GOT3 (cell line): ENCODE results near the gene TBX15.

Source experiments
- DNase-seq: peaks from one replicate; lab custom pipeline; 2025; ENCODE audit warnings: mixed read lengths; lab: John Stamatoyannopoulos, UW

TBX15 gene

DNA sequence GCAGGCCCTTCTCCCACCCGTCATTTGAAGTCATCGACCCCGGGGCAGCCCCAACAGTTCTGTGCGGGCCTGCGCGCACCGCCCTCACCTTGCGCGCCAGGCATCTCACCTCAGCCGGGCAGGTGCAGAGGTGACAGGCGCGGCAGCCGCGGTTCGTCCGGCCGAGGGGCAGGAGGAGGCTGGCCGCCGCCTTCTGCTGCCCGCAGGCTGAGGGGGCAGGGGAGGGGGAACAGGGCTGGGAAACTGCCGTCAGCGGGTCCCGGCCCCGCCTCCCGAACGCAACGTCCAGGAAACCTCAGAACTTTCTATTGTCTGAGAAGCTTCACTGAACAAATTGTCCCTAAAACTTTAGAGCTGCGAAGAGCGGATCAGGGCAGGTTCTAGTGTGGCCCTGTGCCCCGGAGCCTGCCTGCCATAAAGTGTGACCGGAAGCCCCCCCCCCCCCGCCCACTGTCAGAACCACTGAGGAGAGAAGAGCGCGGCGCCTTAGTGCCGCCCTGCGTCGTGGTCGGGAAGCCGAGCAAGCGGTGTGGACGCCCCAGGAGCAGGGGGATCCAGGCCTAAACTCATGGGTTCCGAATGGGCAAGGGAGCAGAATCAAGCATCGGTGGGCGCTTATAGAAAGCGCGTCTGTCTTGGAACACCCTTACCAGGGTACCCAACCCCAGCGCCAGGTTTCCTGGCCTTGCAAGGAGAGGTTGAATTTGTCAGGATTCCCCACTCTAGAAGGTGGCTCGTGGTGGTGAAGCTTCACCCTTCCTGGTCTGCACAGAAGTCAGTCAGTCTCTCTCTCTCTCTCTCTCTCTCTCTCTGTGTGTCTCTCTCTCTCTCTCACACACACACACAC lies 13.3 kb upstream of the TBX15 start:
- no peak for DNase-seq

DNA sequence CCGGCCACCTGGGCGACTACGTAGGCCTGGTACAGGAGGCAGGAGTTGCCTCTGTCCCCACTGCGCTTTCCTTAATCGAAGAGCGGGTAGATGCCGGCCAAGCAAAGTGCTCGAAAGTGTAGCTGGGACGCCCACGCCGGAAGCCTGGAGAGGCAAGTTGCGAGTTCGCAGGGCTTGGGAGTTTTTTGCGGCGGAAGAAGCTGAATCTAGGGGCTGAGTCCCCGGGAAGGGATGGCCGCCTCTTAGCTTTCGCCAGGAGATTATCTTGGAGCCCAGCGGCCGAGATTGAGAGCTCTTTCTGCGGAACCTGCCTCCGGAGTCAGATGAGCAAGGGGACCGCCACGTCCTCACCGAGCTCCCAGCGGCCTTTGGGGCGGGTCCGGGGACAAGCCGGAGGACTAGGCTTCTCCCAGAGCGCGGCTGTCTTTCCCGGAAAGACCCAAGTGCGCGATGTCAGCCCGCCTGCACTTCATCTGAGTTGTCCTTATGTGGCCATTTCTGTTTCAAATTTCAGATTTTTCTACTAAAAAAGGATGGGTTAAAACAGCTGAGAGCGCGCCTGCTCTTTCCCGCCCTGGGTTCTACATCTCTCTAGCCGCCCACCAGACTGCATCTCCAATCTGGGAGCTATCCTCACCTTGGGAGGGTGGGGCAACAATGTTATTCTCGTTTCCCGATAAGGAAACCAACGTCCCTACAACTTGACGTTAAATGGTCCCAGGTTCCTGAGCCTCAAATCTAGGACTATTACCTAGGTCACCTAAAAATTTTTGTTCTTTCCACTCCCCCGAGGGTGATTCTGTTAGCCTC lies 12.4 kb upstream of the TBX15 start:
- DNase-seq, result no peak

DNA sequence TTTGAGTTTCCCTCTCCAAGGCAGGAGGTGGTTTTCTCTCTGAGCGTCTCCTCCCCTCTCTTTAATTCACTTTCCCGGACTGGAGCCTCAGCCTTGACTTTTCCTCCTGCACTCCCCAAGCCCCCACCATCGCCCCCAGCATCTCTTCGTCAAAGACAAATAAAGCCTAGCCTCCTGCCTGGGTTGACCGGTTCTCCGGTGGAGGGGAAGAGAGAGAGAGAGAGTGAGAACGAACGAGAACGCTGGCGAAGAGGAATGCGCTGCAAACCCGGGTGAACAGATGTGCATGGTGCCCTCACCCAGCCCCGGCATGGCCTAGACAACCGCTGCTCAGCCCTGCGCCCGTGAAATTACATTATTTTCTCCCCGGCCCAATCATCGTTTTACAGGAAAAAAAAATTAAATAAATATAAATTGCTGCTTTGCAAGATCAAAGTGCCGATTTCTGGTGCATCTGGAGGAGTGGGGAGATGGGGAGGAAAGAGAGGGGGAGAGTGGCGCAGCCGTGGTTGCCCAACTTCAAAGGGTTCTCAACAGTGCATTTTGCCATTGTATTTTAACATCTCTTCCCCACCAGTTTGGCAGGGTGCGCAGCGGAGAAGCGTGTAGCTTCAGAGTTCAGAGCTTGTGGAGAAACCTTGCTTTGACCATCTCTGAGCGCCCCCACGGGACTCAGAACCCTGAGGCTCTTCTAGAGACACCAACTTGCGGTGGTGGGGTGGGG lies 11.4 kb upstream of the TBX15 start:
- no peak for DNase-seq

DNA sequence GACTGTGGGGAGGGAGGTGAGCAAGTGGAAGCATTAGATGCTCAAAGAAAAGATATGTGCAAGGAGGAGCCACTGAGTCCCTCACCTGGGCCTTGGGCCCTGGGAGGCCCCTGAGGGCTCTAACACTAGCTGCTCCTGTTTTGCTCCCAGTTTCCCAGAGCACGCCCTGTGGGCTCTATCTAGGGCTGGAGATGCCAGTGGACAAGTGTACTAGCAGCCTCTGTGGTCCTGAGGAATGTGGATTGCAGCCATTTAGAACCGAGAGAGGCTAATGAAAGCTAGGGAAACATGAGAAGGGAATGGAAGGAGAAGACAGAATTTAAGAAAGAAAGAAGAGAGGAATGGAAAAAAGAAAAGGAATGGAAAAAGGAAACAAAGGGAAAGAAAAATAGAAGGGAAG lies 10.0 kb upstream of the TBX15 start:
- no peak for DNase-seq

DNA sequence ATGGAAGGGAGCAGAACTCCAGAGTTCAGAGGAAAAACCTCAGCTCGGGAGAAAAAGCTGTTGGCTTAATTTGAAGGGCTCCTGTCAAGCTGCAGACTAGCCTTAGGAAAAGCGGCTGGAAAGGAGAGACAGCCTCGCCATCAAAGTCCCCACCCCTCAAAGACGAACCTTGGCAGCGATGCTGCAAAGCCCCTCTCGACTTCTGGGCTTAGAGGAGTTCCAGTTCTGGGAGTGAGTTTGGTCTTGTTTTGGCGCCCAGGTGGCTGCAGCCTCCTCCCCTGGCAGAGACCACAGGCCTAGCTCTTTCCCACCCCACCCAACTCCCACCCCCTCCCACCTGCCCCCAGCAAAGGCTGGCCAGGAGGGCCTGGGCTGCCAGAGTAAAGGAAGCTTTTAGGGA lies 9.1 kb upstream of the TBX15 start:
- no peak for DNase-seq

DNA sequence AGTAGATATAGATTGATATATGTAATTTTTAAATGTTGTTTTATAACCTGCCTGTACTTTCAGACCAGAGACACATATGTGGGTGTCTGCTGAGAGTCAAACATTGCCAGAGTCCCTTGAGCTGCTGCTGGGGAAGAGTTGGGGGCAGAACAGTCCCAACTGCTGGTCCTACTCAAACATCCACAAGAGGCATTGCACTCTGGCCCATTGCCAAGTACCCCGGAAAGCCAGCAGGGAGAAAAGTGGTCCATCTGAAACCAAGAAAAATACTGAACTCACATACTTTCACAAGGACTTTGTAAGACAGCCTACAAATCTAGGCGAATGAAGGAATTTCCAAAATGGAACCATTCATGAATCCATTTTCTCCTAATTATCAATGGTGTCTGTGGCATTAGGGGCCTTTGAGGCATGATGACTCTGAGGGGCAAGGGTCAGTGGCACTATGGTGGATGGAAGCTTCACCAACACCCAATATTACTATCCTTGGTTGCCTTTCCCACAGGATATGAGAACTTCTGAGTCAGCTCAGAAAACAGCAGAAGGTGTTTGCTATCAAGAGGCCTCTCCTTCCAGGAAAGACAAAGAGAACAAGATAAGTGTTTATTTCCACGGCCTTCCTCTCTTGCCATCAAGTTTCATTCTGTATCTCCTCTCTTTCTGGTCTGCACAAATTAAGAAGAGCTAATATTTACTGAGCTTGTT lies 7.3 kb upstream of the TBX15 start:
- no peak for DNase-seq

DNA sequence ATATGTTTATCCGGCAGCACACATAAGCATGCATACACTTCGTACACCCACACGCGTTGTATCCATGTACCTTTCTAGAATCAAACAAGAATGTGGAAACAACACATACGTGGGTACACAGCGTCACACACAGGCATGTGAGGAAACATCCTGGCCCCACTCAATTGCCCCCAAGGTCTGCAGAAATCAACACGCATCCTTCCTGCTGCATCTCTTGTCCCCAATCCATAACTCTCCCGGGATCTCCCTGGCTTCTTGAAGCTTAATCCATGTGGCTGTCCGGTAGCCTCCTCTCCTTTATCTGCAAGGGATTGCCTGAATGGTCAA lies 5.5 kb upstream of the TBX15 start:
- no peak for DNase-seq

DNA sequence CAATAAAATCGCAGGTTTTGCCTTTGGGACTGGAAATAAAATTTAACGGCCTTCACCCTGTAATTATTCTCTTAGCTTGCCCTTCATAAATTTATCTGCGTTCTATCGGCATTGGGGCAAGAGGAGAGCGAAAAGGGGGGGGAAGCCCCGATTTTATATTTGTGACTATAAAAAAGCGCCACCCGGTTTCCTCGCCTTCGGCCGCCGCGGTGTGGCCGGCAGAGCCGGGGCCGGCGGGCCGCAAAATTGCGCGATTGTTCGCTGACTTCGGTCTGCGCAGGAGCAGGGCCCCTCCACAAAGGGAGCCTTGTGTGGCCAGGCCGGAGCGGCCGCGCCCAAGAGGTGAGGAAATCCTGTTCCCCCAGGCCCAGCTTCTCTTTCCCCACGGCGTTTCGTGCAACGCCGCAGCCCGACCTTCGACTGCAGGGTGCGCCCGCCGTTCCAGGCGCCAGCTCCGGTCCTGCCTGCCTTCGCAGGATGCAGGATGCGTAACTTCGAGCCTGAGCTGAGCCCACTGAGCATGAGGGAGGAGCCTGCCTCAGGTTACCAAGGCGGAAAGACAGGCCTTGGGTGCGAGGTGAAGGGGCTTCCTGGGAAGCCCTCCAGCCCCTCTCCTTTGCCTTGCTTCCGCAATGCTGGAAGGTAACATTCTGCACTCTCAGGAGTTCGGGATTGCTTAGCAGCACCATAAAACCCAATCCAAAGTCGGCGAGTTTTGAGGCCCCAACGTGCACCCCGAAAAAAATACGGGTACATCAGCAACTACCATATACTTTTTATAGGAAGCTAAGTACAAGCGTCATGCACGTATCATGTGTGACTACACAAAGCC lies 4.9 kb upstream of the TBX15 start:
- no peak for DNase-seq

DNA sequence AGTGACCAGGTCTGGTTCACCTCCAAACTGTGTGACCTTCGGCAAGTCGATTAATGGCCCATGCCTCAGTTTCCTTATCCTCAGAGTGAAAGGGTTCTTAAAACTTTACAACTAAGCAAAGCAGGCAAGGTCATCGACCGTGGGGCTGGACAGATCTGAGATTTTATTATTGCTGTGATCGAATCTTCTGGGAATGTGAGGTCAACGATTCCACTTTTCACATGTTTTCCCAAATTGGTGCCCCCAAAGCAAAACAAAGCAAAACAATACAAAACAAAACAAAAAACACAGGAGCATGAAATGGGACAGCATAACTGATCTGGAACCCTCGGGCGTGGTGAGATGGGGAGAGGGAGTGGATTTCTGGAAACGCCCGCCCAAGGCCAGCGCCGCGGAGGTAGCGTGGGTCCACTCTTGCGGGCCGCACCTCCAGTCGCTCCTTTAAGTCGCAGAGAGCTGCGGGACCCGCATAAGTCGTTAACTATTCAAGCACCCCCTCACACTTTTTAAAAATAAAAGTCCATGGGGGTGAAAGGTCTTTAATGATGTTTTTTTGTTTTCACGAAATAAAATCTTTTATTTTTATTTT lies 4.2 kb upstream of the TBX15 start:
- DNase-seq, result no peak

DNA sequence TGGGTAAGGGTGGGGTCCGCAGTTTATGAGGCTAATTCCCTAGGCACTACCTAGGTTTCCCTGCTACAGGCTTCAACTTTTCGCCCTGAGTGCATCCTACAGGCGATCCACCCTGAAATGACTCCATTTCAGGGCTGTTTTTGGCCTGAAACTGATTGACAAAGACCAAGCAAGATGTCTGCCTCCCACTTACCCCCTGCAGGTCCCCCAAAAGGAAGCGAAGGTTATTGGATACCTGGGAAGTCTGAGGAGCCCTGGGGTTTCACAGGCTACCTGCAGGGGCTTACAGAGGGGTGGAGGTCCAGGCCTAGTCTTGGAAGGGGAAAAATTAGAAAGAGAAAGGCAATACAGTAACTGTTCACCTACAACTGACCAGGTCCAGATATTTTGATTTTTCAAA lies 3.3 kb upstream of the TBX15 start:
- no peak for DNase-seq

DNA sequence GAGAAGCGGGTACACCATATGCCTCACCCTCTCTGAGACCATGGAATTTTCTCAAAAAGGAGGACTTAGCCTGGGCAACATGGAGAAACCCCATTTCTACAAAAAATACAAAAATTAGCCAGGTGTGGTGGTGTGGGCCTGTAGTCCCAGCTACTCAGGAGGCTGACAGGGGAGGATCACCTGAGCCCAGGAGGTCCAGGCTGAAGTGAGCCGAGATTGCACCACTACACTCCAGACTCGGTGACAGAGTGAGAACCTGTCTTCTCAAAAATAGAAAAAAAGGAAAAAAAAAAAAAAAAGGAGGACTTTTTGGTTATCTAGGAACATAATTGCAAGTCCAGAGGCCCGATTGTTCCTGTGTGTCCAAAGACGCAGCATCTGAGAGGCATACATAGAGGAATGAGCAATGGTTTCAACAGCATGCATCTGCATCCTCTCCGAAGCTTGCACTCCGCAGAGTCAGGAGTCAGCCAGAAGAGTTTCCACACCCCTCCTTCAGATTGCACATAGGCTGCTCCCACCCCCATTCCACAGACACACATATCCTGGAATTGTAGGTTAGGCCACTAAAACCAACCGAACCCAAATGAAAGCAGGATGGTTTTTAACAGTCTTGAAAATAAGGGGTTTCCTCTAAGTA lies 2.5 kb upstream of the TBX15 start:
- no peak for DNase-seq

DNA sequence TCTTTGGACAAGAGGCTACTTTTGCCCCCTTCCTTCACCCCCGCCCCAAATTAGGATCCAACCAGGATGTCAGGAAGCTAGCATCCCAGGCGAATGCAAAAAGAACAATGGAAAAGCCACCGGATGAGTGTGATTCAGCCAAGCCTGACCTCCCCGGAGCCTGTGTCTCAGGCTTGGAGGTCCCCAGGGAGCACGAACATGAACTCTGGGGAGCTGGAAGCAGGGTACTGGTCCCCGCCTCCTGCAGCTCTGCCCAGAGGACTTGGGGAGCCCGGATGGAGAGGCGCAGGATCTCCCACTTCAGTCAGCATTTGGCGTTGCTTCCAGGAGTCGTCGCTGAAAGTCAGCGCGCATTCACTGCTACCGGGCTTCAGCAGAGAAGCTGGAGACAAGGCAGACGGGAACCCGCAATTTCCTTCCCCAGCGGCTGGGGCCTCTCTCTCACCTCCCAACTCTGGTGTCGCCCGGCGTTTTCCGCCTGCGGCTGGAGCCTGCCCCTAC lies 1.8 kb upstream of the TBX15 start:
- no peak for DNase-seq

DNA sequence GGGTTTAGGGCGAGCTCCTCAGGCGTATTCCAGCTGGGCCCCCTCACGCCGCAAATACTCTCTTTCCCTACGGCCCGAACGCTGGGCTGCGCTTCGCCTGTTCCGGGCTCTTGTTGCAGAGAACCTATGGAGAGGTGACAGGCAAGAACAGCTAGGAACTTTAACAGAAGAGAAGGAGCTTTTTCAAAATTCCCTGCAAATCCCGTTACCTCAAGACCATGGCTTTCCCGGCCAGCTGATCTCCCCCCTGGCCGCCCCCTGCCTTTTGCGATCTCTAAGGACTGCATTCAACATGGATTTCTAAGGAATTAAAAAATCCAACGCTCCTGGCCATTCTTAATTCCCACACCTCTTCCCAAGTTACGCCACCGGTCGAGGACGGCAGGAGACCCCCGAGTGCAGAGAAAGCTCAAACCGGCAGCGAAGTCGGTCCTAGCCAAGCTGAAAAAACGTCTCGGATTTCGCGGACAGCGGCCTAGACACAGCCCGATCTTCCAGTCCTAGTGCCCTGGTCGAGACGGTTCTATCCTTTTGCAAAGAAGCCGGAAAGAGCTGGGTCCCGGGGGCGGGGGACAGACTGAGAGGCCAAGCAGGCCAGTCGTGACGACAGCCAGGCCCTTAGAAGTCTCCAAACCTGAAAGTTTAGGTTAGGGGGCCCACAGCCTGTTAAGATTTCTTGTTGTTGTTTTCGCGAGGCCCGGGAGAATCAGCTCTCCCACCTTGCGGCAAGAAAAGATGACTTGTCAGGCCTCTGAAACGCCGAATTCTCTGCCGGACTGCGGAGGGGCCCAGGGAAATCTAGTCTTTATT lies 1.1 kb upstream of the TBX15 start:
- DNase-seq, result no peak

DNA sequence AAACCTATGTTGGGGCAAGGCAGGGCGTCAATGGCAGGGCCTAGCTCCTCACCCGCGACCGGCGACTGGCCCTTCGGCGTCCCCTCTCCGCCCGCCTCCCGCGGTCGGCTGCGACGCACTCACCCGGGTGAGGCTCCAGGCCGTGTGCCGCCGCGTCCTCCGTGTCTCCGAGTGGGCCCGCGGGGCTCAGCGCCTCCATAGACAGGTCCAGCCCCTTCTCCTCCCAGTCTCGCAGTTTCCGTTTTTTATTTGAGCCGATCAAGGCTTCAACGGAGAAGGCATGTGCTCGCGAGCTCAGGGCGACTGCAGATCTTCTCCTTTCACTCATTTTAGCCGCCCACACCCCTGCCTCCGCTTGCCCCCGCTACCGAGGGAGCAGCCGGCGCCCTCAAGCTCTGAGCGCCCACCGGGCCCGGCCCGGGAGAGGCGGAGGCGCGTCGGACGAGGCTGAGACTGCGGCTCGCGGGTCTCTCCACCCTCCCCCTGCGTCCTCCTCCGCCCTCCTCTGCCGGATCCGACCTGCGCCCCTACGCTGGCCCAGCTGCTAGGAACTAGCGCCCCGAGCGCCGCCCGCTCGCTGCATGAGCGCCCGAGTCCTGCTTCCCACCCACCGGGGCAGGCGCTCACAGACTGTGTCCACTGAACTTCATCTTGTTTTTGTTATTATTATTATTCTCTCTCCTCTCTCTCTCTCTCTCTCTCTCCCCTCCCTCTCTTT lies 516 bp downstream of the TBX15 start:
- DNase-seq, result no peak

DNA sequence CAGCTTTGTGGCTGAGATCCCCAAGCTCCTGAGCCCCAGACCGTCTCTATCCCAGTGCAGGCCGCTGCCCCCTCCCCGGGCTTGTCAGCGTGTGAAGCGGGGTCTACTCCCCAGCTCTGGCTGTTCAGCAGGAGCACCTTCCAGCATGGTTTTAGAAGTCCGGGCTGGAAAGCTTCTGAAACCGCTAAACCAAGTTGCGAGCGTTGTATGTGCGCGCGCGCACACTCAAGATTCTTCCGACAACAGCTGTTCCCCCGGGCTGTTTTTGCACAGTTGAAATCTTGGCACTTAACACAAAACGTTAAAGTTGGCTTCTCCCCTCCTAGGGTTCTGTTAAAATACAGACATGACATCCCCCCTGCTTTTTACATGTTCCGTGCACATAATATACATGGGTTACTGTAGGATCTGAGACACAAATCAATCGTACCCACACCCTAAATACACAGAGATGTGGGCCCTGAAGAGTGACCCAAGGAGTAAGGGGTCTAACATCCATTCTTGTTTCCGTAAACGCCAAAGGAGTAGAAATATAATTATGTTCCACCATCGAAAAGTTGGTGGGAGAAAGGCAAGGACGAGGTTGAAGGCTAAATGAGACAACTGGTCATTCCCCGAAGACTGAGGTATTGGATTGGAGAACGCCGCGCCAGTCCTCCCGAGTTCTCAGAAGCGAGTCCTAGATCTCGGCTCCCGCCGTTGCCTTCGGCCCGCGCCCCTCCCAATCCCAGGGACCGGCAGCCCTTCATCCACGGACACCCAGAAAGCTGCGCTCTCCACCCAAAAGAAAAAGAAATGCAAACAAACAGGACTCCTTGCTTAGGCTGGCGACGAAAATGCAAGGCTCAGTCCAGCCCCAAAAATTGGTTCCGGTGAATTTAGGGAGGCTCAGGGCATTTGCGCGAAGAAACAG lies 1.3 kb downstream of the TBX15 start:
- DNase-seq, result no peak

DNA sequence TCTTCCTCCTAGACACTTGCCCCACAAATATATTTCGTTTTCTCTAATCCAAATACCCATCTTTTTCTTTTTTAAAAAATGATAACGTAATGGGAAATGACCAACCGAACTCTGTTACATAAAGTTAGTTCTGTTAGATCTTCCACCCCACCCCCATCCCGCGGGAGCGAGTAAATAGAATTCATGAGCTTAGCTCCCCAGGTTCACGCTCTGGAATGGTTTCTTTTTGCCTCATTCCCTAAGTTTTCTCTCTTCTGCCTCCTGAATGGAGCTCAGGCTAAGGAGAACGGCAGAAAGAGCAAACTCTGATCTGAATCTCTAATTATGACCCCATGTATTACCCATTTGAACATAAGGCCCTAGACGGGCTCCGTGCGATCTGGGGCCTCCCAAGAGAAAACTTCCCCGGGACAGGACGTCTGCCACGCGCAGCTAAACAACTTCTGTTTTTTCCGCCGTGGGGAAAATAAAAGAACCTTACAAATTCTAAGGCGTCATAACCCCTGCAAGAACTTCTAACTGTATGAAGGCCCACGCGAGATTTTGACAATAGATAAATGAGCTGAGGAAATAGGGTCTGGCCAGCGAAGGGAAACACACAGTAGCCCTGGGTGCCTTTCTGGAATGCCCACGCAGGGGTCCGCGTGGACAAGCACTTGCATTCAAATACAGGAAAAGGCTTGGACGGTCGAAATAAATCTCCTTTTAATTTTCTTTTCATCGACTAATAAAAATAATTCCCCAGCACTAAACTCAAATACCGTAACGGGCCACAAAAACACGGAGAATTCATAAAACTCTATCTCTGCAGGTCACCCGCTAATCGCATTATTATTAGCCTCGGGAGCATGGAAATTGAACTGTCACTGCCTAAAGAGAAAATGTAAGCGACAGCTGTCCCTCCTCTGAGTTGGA lies 2.2 kb downstream of the TBX15 start:
- DNase-seq, result no peak
